Transverse colon (tissue), 4 donors: ENCODE results near the gene GET4. TPM values are rescaled to one million over a fixed set of nuclear protein-coding genes. Genes with fewer than 3 reads are reported as not detected.

Experiments
- DNase-seq: peaks from one replicate; pipeline ENCODE4 v3.0.0-alpha.2; 2019
- H3K27ac ChIP-seq, 4 donors: fragments of 200-600 bp; sonication (generic); 2 replicates each; pipeline ENCODE4 v1.5.1; 2016 to 2018; ENCODE audit warnings: inconsistent platforms in 4 of 4
- H3K27me3 ChIP-seq: fragments of 200-600 bp; sonication (generic); 2 replicates; pipeline ENCODE4 v1.5.1; 2017; ENCODE audit warnings: inconsistent platforms
- H3K36me3 ChIP-seq, 4 donors: fragments of 200-600 bp; sonication (generic); 2 replicates each; pipeline ENCODE4 v1.5.1; 2017 to 2019; ENCODE audit warnings: inconsistent platforms in 4 of 4
- H3K4me1 ChIP-seq, 4 donors: fragments of 200-600 bp; sonication (generic); 2 replicates each; pipeline ENCODE4 v1.5.1; 2017 to 2020; ENCODE audit warnings: inconsistent platforms in 4 of 4
- H3K4me3 ChIP-seq, 4 donors: fragments of 200-600 bp; sonication (generic); 1 replicate in 1 of 4; 2 replicates in 3 of 4; pipeline versions ENCODE4 v1.5.1 to v1.6.1; 2017 to 2019; ENCODE audit warnings: inconsistent platforms in 4 of 4
- H3K9me3 ChIP-seq, 2 donors: fragments of 200-600 bp; sonication (generic); 2 replicates each; pipeline ENCODE4 v1.5.1; 2017 to 2019; ENCODE audit warnings: inconsistent platforms in 2 of 2
- EP300 ChIP-seq: sonication (generic); formaldehyde crosslinking; IDR thresholded peaks from one replicate; pipeline ENCODE4 v1.6.1; 2017; ENCODE audit warnings: antibody characterized with exemption, low read depth
- POLR2A ChIP-seq: fragments of 450-650 bp; IDR thresholded peaks from one replicate; pipeline ENCODE4 v1.6.1; 2016; ENCODE audit warnings: antibody characterized with exemption, mild to moderate bottlenecking, moderate library complexity
- POLR2AphosphoS5 ChIP-seq, 3 donors: sonication (generic); formaldehyde crosslinking; IDR thresholded peaks; one replicate each; pipeline ENCODE4 v1.6.1; 2016; ENCODE audit warnings: antibody characterized with exemption in 3 of 3
- WGBS, 2 donors: methylation state at CpG; one replicate each; pipeline ENCODE4 v1.1.5; 2018; ENCODE audit warnings: low coverage in 1 of 2; 5-methylcytosine and 5-hydroxymethylcytosine counted together
- in situ Hi-C, 4 donors: fragments of 200-750 bp; cut with MboI; loops; one replicate each; pipeline versions ENCODE4 v1.15.0 to v1.15.1; 2017; ENCODE audit warnings: low sequenced_read_pairs in 3 of 4, low pct_ligation_motif_present in 1 of 4, low pct_unique_long_range_greater_than_20kb in 1 of 4
- intact Hi-C: fragments of 100-400 bp; cut with DNase I; formaldehyde crosslinking; loops from one replicate; pipeline ENCODE4 v1.15.1; 2023; ENCODE audit warnings: low total_unique reads
- total RNA-seq, 4 donors: library from RNA; depleted of rRNA; stranded (reverse); fragments of >200 nt; gene quantifications; one replicate each; pipeline ENCODE4 v1.1.0, GENCODE V29; 2016
- TF ChIP-seq, protein P1 (sequence below), 5 experiments: fragments of 200-600 bp in 3 of 5; fragments of 450-650 bp in 2 of 5; sonication (generic) in 3 of 5; IDR thresholded peaks; 1 replicate in 2 of 5; 2 replicates in 3 of 5; pipeline ENCODE4 v1.5.1; 2016 to 2017; ENCODE audit warnings: antibody characterized with exemption in 5 of 5, inconsistent platforms in 3 of 5, mild to moderate bottlenecking in 2 of 5, moderate library complexity in 1 of 5

GET4 gene
- total RNA-seq, 4 donors from 2014 or later, result 49.4 to 116 (median 85.2) TPM

DNA sequence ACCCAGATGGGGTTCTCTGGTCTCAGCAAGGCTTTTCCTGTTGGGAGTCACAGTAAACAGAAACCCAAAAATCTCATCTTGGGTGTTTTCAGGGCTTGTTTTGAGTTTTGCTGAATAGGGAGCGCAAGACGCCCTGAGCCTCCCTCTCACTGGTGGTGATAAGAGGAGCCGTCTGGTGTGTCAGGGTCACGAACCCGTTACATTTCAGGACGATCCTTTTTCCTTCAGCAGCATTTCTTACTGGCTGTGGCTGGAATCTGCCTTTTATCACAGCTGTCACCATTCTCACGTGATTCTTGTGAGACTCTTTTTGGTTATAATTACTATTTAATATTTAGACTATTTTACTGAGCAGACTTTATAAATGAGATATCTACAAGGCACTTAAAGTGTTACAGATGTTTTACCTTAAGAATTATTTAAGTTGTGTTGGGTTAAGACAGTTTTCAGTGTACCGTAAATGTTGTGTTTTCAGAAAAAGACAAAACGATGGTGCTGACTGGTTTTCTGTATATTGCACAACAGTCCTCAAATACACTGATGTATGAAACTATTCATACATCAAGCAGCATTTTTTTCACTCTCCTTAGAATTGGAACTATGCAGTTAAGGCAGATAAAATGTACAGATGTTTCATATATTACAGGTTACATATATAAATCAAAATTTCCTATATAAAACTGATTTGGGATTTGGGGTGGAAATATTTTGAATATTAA is 2.2 kb upstream of the GET4 start:
- H3K4me1 ChIP-seq, result peaks cover 22 to 46% (median 31%) of the 10 kb centered on the region in 4 donors

DNA sequence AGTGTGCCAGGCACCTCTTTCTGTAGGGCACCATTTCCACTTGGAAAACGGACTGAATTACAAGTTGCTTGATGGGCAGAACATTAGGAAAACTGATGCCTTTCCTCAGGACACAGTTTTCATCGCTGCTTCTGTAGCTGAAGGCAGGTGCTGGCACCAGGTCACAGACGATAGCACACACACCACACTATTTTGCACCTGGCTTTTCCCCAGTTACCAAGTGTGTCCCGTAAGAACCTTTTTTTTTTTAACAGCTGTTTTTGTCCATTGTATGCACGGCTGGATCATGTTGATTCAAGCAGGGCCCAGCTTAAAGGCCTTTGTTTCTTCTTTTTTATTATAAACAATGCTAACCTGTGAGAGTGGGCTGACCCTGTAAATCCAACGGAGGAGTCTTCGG is 1.3 kb upstream of the GET4 start:
- peaks cover 0 to 7% (median 2%) of the 10 kb centered on the region in 4 donors for H3K36me3 ChIP-seq
- intact Hi-C loops, result no loop called here
- no peak overlapping the region for H3K4me3 ChIP-seq
- DNase-seq, result no peak
- TF ChIP-seq EP300 (no peak), POLR2A (no peak), POLR2AphosphoS5 (IDR thresholded peaks at IDR 0.05) (no peak)
- TF ChIP-seq, protein P1, sequence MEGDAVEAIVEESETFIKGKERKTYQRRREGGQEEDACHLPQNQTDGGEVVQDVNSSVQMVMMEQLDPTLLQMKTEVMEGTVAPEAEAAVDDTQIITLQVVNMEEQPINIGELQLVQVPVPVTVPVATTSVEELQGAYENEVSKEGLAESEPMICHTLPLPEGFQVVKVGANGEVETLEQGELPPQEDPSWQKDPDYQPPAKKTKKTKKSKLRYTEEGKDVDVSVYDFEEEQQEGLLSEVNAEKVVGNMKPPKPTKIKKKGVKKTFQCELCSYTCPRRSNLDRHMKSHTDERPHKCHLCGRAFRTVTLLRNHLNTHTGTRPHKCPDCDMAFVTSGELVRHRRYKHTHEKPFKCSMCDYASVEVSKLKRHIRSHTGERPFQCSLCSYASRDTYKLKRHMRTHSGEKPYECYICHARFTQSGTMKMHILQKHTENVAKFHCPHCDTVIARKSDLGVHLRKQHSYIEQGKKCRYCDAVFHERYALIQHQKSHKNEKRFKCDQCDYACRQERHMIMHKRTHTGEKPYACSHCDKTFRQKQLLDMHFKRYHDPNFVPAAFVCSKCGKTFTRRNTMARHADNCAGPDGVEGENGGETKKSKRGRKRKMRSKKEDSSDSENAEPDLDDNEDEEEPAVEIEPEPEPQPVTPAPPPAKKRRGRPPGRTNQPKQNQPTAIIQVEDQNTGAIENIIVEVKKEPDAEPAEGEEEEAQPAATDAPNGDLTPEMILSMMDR (IDR thresholded peaks at IDR 0.05), result no peak
- H3K4me1 ChIP-seq, result peaks cover 22 to 47% (median 32%) of the 10 kb centered on the region in 4 donors
- H3K27ac ChIP-seq, result peak overlapping the region; percentile 77 to 88 (median 84)
- H3K9me3 ChIP-seq, result no peaks in the 10 kb centered on the region
- no peaks in the 10 kb centered on the region for H3K27me3 ChIP-seq
- WGBS, 2 donors, result 76 to 79% methylated on average over 3 to 7 of the region's 7 CpGs
- in situ Hi-C loops, result loop anchor here in 1 of 4 donors (10.0 kb wide), 1 partner anchor 90 kb away; no protein-coding TSS in a partner anchor

More for the DNA sequence above, 2.2 kb upstream of the GET4 start:
- intact Hi-C loops, result loop anchor here (5.0 kb wide), 1 partner anchor 87 kb away; no protein-coding TSS in a partner anchor
- H3K36me3 ChIP-seq, result peaks cover 0 to 7% (median 2%) of the 10 kb centered on the region in 4 donors
- H3K27ac ChIP-seq, result peak overlapping the region; percentile 66 to 81 (median 78)
- DNase-seq, result no peak
- in situ Hi-C loops, result loop anchor here in 1 of 4 donors (10.0 kb wide), 1 partner anchor 89 kb away; no protein-coding TSS in a partner anchor
- no peaks in the 10 kb centered on the region for H3K27me3 ChIP-seq
- no peaks in the 10 kb centered on the region for H3K9me3 ChIP-seq
- H3K4me3 ChIP-seq, result no peak overlapping the region
- TF ChIP-seq, protein P1 (IDR thresholded peaks at IDR 0.05), result no peak
- TF ChIP-seq POLR2AphosphoS5 (IDR thresholded peaks at IDR 0.05), result peak in 1 of 3 donors; percentile 17
- WGBS, 2 donors, result 74 to 83% methylated on average over 9 of the region's 9 CpGs

DNA sequence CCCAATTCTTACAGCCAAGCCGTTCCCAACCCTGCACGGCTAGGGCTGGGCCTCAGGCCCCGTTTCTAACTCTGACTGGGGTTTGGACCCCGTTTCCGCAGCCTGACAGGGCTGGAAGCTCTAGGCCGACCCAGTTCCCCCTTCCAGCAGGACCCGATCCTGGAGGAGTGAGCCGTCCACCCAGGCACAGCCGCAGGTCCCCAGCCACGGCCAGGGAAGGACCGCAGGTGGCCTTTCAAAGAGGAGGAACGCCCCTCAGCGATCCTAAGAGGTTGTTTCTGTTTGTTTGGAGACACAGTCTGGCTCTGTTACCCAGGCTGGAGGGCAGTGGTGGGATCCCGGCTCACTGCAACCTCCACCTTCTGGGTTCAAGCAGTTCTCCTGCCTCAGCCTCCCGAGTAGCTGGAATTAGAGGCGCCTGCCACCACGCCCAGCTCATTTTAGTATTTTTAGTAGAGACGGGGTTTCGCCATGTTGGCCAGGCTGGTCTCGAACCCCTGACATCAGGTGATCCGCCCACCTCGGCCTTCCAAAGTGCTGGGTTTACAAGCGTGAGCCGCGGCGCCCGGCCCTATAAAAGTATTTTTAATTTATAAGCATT is 778 bp upstream of the GET4 start:
- Histone ChIP-seq H3K27me3 (no peaks in the 10 kb centered on the region), H3K36me3 (peaks cover 0 to 7% (median 2%) of the 10 kb centered on the region in 4 donors), H3K4me3 (peak overlapping the region; percentile 15 to 51 (median 30)), H3K4me1 (peaks cover 22 to 47% (median 34%) of the 10 kb centered on the region in 4 donors), H3K9me3 (no peaks in the 10 kb centered on the region), H3K27ac (peak overlapping the region; percentile 77 to 88 (median 84))
- in situ Hi-C loops (loop anchor here in 1 of 4 donors (10.0 kb wide), 1 partner anchor 91 kb away; no protein-coding TSS in a partner anchor), intact Hi-C loops (no loop called here)
- 75 to 80% methylated on average over 1 to 27 of the region's 27 CpGs for WGBS, 2 donors
- DNase-seq, result peak; percentile 30
- TF ChIP-seq, protein P1 (IDR thresholded peaks at IDR 0.05), result no peak
- TF ChIP-seq POLR2AphosphoS5 (IDR thresholded peaks at IDR 0.05), result no peak
- no peak for TF ChIP-seq EP300
- no peak for TF ChIP-seq POLR2A

DNA sequence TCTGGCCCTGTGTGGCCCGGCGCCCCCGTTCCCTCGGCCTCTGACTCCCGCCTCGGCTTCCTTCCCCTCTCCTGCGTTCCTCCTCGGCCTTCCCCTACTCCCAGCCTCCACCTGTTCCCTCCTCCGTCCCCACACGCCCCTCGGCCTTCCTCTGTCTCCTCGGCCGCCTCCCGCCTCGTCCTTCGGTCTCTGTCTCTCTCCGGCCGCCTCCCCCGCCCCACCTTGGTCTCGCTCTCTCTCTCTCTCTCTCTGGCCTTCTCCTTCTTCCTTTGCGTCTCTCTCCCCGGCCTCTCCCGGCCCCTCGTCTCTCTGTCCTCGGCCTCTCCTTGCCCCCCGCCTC is 588 bp downstream of the GET4 start:
- Histone ChIP-seq H3K27me3 (no peaks in the 10 kb centered on the region), H3K4me1 (peaks cover 22 to 49% (median 36%) of the 10 kb centered on the region in 4 donors), H3K27ac (peak overlapping the region; percentile 91 to 96 (median 94)), H3K36me3 (peaks cover 0 to 7% (median 0%) of the 10 kb centered on the region in 4 donors), H3K9me3 (no peaks in the 10 kb centered on the region), H3K4me3 (peak overlapping the region; percentile 62 to 95 (median 88))
- DNase-seq, result no peak
- in situ Hi-C loops, result loop anchor here in 1 of 4 donors (10.0 kb wide), 1 partner anchor 92 kb away; no protein-coding TSS in a partner anchor
- no peak for TF ChIP-seq POLR2A
- TF ChIP-seq EP300, result no peak
- TF ChIP-seq, protein P1 (IDR thresholded peaks at IDR 0.05), result no peak
- no peak for TF ChIP-seq POLR2AphosphoS5 (IDR thresholded peaks at IDR 0.05)
- WGBS, 2 donors, result 0% methylated on average over 3 to 25 of the region's 26 CpGs
- intact Hi-C loops, result no loop called here
